Esophagus squamous epithelium (tissue), 4 donors: ENCODE measurements around the gene ZNF346.
"Not testable (repeated sequence)": the region's sequence is repeated elsewhere in the genome, so short reads cannot be mapped to it uniquely, and the experiment has no call there.

Experiments
- POLR2A ChIP-seq, 4 donors: fragments of 450-650 bp; IDR thresholded peaks; one replicate each; pipeline ENCODE4 v1.6.1; 2017; ENCODE audit warnings: antibody characterized with exemption in 4 of 4, mild to moderate bottlenecking in 4 of 4, moderate library complexity in 3 of 4
- TF ChIP-seq, protein P1 (sequence below), 6 experiments: fragments of 450-650 bp in 4 of 6; fragments of 200-600 bp in 2 of 6; sonication (generic) in 2 of 6; IDR thresholded peaks; one replicate each; pipeline ENCODE4 v1.5.1; 2016 to 2019; ENCODE audit warnings: antibody characterized with exemption in 6 of 6, mild to moderate bottlenecking in 4 of 6, moderate library complexity in 4 of 6

DNA sequence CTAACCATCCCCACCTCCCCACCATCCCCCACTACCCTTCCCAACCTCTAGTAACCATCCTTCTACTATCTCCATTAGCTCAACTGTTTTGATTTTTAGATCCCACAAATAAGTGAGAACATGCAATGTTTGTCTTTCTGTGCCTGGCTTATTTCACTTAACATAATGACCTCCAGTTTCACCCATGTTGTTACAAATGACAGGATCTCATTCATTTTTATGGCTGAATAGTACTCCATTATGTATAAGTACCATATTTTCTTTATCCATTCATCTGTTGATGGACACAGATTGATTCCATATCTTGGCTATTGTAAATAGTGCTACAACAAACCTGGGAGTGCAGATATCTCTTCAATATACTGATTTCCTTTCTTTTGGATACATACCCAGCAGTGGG is 23.0 kb upstream of the ZNF346 start:
- TF ChIP-seq POLR2A (IDR thresholded peaks at IDR 0.05) = not testable (repeated sequence)
- TF ChIP-seq, protein P1, sequence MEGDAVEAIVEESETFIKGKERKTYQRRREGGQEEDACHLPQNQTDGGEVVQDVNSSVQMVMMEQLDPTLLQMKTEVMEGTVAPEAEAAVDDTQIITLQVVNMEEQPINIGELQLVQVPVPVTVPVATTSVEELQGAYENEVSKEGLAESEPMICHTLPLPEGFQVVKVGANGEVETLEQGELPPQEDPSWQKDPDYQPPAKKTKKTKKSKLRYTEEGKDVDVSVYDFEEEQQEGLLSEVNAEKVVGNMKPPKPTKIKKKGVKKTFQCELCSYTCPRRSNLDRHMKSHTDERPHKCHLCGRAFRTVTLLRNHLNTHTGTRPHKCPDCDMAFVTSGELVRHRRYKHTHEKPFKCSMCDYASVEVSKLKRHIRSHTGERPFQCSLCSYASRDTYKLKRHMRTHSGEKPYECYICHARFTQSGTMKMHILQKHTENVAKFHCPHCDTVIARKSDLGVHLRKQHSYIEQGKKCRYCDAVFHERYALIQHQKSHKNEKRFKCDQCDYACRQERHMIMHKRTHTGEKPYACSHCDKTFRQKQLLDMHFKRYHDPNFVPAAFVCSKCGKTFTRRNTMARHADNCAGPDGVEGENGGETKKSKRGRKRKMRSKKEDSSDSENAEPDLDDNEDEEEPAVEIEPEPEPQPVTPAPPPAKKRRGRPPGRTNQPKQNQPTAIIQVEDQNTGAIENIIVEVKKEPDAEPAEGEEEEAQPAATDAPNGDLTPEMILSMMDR (IDR thresholded peaks at IDR 0.05) = not testable (repeated sequence)
